ENCODE data around the gene CRY1.

Gene CRY1

DNA sequence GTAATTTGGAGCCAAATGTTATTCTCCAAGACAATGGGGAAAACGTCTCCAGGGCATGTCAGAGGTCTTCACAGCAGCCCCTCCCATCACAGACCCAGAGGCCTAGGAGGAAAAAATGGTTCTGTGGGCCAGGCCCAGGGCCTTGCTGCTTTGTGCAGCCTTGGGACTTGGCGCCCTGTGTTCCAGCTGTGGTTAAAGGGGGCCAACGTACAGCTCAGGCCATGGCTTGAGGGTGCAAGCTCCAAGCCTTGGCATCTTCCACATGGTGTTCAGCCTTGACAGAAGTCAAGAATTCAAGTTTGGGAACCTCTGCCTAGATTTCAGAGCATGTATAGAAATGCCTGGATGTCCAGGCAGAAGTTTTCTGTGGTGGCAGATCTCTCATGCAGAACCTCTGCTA lies 3.2 kb upstream of the CRY1 start:
- no peaks in the 10 kb centered on the region for H3K36me3 ChIP-seq (ENCODE audit: control insufficient read depth in 1 of 2, insufficient read depth in 2 of 2, low read length in 2 of 2)

DNA sequence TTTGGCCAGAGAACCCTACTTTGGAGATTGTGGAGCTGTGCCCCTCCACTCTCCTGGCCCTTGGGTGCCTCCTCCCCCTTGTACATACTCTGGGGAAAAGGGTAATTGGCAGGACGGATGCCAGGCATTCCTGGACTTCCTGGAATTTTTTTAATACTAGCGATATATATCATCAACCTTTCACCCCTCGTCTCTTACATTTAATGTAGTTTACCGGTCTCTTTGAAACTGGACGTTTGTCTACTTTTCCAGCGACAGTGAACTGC lies 767 bp upstream of the CRY1 start:
- no peaks in the 10 kb centered on the region for H3K36me3 ChIP-seq (ENCODE audit: control insufficient read depth in 1 of 2, insufficient read depth in 2 of 2, low read length in 2 of 2)
- H3K9ac ChIP-seq (ENCODE audit: low read depth in 1 of 2, low read length in 2 of 2): peak overlapping the region; percentile 92 to 93
- H3K27ac ChIP-seq (ENCODE audit: low read depth, low read length): peak overlapping the region; percentile 97
- H3K4me1 ChIP-seq (ENCODE audit: control insufficient read depth in 1 of 2, insufficient read depth in 2 of 2, low read length in 2 of 2): peaks cover 17 to 32% of the 10 kb centered on the region in 2 donors
- peak overlapping the region; percentile 67 to 98 for H3K4me3 ChIP-seq (ENCODE audit: low read depth in 1 of 2, low read length in 2 of 2)
- H3K27me3 ChIP-seq (ENCODE audit: control insufficient read depth in 1 of 2, insufficient read depth in 2 of 2, low read length in 2 of 2): no peaks in the 10 kb centered on the region
- no peaks in the 10 kb centered on the region for H3K9me3 ChIP-seq (ENCODE audit: control insufficient read depth in 1 of 2, low read length in 2 of 2)

More for the DNA sequence above, 3.2 kb upstream of the CRY1 start:
- Histone ChIP-seq H3K9me3 (ENCODE audit: control insufficient read depth in 1 of 2, low read length in 2 of 2) (no peaks in the 10 kb centered on the region), H3K27ac (ENCODE audit: low read depth, low read length) (no peak overlapping the region), H3K4me3 (ENCODE audit: low read depth in 1 of 2, low read length in 2 of 2) (no peak overlapping the region), H3K27me3 (ENCODE audit: control insufficient read depth in 1 of 2, insufficient read depth in 2 of 2, low read length in 2 of 2) (no peaks in the 10 kb centered on the region), H3K4me1 (ENCODE audit: control insufficient read depth in 1 of 2, insufficient read depth in 2 of 2, low read length in 2 of 2) (peaks cover 10 to 19% of the 10 kb centered on the region in 2 donors), H3K9ac (ENCODE audit: low read depth in 1 of 2, low read length in 2 of 2) (no peak overlapping the region)

DNA sequence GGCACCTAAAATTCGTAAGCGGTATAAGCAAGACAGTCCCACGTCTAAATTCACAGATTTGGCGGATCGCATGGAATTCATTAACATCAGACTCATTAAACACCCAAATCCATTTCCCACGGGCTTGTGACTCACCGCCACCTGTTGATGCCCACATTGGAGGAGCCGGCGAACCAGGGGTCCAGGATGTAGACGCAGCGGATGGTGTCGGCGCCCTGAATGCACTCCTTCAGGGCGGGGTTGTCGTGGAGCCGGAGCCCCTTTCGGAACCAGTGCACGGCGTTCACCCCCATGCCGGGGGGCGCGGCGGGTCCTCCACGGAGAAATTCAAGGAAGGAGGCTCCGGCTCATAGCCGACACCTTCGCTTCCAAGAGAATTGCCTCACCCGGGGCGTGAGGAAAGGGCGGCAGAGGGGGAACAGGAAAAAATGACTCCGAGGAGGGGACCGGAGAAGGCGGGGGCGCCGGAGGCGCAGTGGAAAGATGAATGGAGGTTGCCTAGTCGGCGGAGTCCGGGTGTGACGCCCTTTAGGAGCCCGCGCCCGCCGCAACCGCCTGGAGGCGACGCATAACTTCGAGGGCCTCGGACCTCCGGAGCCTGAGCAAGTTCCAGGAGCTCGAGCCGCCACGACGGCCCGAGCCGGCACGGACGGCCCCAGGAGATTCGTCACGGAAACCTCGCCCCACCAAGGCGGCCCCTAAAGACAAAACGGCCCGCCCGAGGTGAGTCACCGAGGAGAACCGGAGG lies 506 bp downstream of the CRY1 start:
- H3K4me3 ChIP-seq (ENCODE audit: low read depth in 1 of 2, low read length in 2 of 2): peak overlapping the region; percentile 67 to 98

DNA sequence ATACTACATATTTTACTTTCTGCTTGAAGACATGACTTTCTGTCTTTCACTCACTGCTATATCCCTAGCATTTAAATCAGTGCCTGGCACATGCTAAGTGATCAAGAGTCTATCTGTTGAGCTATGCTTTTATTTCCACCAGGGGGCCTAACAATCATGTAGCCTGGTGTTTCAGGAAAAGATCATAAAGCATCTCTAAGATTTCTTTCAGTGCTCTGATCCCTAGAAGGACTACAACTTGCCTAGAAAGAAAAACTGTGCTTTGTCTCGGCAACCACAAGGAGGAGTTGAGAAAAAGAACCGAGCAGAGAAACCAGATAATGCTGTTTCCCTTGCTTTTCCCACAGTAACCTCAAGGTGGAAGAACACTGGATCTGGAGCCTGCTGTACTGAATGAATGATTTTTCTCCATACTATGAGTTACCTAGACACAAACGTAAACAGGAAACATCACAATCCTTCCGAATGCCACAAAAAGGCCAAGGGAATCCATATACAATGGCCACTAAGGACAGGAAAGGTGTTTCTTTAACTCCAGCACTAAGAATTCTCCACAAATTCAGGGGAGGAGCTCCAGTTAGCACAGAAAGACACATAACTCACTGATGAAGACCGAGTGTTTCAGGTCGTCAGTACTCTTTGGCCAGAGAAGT lies 1.2 kb downstream of the CRY1 start:
- H3K4me3 ChIP-seq (ENCODE audit: low read depth in 1 of 2, low read length in 2 of 2): peak overlapping the region; percentile 67 to 98
- peak overlapping the region; percentile 92 to 97 for H3K9ac ChIP-seq (ENCODE audit: low read depth in 1 of 2, low read length in 2 of 2)
- no peaks in the 10 kb centered on the region for H3K36me3 ChIP-seq (ENCODE audit: control insufficient read depth in 1 of 2, insufficient read depth in 2 of 2, low read length in 2 of 2)

More for the DNA sequence above, 506 bp downstream of the CRY1 start:
- H3K9me3 ChIP-seq (ENCODE audit: control insufficient read depth in 1 of 2, low read length in 2 of 2): no peaks in the 10 kb centered on the region
- peak overlapping the region; percentile 97 for H3K27ac ChIP-seq (ENCODE audit: low read depth, low read length)
- H3K9ac ChIP-seq (ENCODE audit: low read depth in 1 of 2, low read length in 2 of 2): peak overlapping the region; percentile 92 to 97
- no peaks in the 10 kb centered on the region for H3K27me3 ChIP-seq (ENCODE audit: control insufficient read depth in 1 of 2, insufficient read depth in 2 of 2, low read length in 2 of 2)
- H3K36me3 ChIP-seq (ENCODE audit: control insufficient read depth in 1 of 2, insufficient read depth in 2 of 2, low read length in 2 of 2): no peaks in the 10 kb centered on the region
- H3K4me1 ChIP-seq (ENCODE audit: control insufficient read depth in 1 of 2, insufficient read depth in 2 of 2, low read length in 2 of 2): peaks cover 17 to 32% of the 10 kb centered on the region in 2 donors

DNA sequence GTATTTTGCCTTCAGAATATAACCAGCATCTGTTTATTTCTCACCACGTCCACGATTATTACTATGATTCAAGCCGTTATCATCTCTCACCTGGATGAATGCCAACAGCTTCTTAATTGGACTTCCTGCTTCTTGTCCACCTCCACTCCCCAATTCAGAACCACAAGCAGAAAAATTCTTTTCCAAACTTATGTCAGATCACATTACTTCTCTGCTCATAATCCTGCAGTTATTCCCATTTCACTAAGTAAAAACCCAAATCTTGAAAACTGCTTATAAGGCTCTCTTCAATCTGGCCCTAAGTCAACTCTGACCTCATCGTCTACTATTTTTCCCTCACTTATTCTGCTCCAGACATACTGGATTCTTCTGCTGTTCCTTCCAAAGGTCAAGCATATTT lies 2.0 kb downstream of the CRY1 start:
- Histone ChIP-seq H3K9me3 (ENCODE audit: control insufficient read depth in 1 of 2, low read length in 2 of 2) (no peaks in the 10 kb centered on the region), H3K4me1 (ENCODE audit: control insufficient read depth in 1 of 2, insufficient read depth in 2 of 2, low read length in 2 of 2) (peaks cover 17 to 32% of the 10 kb centered on the region in 2 donors), H3K4me3 (ENCODE audit: low read depth in 1 of 2, low read length in 2 of 2) (peak overlapping the region; percentile 67 to 98), H3K9ac (ENCODE audit: low read depth in 1 of 2, low read length in 2 of 2) (peak overlapping the region; percentile 26 to 92), H3K36me3 (ENCODE audit: control insufficient read depth in 1 of 2, insufficient read depth in 2 of 2, low read length in 2 of 2) (no peaks in the 10 kb centered on the region), H3K27ac (ENCODE audit: low read depth, low read length) (peak overlapping the region; percentile 38), H3K27me3 (ENCODE audit: control insufficient read depth in 1 of 2, insufficient read depth in 2 of 2, low read length in 2 of 2) (no peaks in the 10 kb centered on the region)

More for the DNA sequence above, 1.2 kb downstream of the CRY1 start:
- Histone ChIP-seq H3K4me1 (ENCODE audit: control insufficient read depth in 1 of 2, insufficient read depth in 2 of 2, low read length in 2 of 2) (peaks cover 17 to 32% of the 10 kb centered on the region in 2 donors), H3K27ac (ENCODE audit: low read depth, low read length) (peak overlapping the region; percentile 97), H3K9me3 (ENCODE audit: control insufficient read depth in 1 of 2, low read length in 2 of 2) (no peaks in the 10 kb centered on the region), H3K27me3 (ENCODE audit: control insufficient read depth in 1 of 2, insufficient read depth in 2 of 2, low read length in 2 of 2) (no peaks in the 10 kb centered on the region)

DNA sequence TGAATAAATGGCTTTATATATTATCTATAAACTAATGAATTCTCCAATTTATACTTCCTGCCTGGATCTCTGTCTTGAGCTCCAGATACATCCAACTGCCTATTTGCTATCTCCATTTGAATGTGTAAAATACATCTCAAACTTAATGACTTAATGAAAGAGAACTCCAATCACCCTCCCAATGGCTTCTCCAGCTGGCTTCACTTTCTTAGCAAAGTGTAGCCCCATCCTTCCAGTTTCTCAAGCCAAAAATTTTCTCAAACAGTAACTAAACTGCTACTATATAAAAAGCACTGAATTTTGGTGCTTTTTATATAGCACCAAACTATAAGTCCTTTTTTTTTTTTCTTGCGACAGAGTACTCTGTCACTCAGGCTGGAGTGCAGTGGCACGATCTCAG lies 2.6 kb downstream of the CRY1 start:
- H3K4me1 ChIP-seq (ENCODE audit: control insufficient read depth in 1 of 2, insufficient read depth in 2 of 2, low read length in 2 of 2): peaks cover 17 to 32% of the 10 kb centered on the region in 2 donors
- peak overlapping the region in 1 of 2 donors; percentile 98 for H3K4me3 ChIP-seq (ENCODE audit: low read depth in 1 of 2, low read length in 2 of 2)
- H3K27me3 ChIP-seq (ENCODE audit: control insufficient read depth in 1 of 2, insufficient read depth in 2 of 2, low read length in 2 of 2): no peaks in the 10 kb centered on the region
- H3K9ac ChIP-seq (ENCODE audit: low read depth in 1 of 2, low read length in 2 of 2): peak overlapping the region in 1 of 2 donors; percentile 26
- no peaks in the 10 kb centered on the region for H3K9me3 ChIP-seq (ENCODE audit: control insufficient read depth in 1 of 2, low read length in 2 of 2)
- no peak overlapping the region for H3K27ac ChIP-seq (ENCODE audit: low read depth, low read length)
- no peaks in the 10 kb centered on the region for H3K36me3 ChIP-seq (ENCODE audit: control insufficient read depth in 1 of 2, insufficient read depth in 2 of 2, low read length in 2 of 2)

DNA sequence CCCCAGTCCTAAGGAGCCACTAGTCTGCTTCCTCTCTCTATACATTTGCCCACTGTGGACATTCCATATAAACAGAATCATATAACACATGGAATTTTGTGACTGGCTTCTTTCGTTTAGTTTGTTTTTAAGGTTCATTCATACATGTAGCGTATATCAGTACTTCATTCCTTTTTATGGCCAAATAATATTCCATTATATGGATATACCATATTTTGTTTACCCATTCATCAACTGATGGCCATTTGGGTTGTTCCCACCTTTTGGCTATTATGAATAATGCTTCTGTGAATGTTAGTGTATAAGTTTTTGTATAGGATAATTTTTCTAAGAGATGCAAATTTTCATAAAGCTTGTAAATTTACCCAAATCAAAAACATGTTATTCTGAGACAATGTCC lies 4.4 kb downstream of the CRY1 start:
- no peaks in the 10 kb centered on the region for H3K27me3 ChIP-seq (ENCODE audit: control insufficient read depth in 1 of 2, insufficient read depth in 2 of 2, low read length in 2 of 2)
- H3K4me1 ChIP-seq (ENCODE audit: control insufficient read depth in 1 of 2, insufficient read depth in 2 of 2, low read length in 2 of 2): peaks cover 17 to 24% of the 10 kb centered on the region in 2 donors
- no peak overlapping the region for H3K9ac ChIP-seq (ENCODE audit: low read depth in 1 of 2, low read length in 2 of 2)
- no peak overlapping the region for H3K4me3 ChIP-seq (ENCODE audit: low read depth in 1 of 2, low read length in 2 of 2)
- H3K9me3 ChIP-seq (ENCODE audit: control insufficient read depth in 1 of 2, low read length in 2 of 2): no peaks in the 10 kb centered on the region
- no peak overlapping the region for H3K27ac ChIP-seq (ENCODE audit: low read depth, low read length)
- no peaks in the 10 kb centered on the region for H3K36me3 ChIP-seq (ENCODE audit: control insufficient read depth in 1 of 2, insufficient read depth in 2 of 2, low read length in 2 of 2)

DNA sequence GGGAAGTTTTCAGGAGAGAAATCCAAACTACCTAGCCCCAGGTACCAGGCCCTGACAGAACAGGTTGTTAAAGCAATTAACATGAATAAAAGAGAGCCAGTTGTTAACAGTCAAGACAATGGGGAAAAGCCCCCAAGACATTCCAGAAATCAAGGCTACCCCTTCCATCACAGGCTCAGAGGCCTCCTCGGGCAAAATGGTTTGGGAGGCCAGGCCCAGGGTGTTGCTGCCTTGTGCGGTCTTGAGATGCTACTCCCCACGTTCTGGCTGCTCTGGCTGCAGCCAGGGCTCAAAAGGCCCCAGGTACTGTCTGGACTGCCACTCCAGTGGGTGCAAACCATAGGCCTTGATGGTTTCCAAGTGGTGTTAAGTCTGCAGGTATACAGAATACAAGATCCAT lies 7.0 kb downstream of the CRY1 start:
- Histone ChIP-seq H3K4me1 (ENCODE audit: control insufficient read depth in 1 of 2, insufficient read depth in 2 of 2, low read length in 2 of 2) (peaks cover 4 to 10% of the 10 kb centered on the region in 2 donors), H3K27ac (ENCODE audit: low read depth, low read length) (no peak overlapping the region), H3K27me3 (ENCODE audit: control insufficient read depth in 1 of 2, insufficient read depth in 2 of 2, low read length in 2 of 2) (no peaks in the 10 kb centered on the region), H3K4me3 (ENCODE audit: low read depth in 1 of 2, low read length in 2 of 2) (no peak overlapping the region), H3K9ac (ENCODE audit: low read depth in 1 of 2, low read length in 2 of 2) (no peak overlapping the region), H3K9me3 (ENCODE audit: control insufficient read depth in 1 of 2, low read length in 2 of 2) (no peaks in the 10 kb centered on the region), H3K36me3 (ENCODE audit: control insufficient read depth in 1 of 2, insufficient read depth in 2 of 2, low read length in 2 of 2) (no peaks in the 10 kb centered on the region)

DNA sequence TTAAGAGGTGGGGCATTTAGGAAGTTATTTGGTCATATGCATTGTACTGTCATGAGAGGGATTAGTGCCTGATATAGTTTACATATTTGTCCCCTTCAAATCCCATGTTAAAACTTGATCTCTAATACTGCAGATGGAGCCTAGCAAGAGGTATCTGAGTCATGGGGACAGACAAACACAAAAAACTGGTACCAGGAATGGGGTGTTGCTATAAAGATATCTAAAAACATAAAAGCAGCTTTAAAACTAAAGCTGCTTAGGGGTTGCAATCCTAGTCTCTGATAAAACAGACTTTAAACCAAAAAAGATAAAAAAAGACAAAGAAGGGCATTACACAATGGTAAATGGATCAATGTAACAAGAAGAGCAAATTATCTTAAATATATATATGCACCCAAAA lies 11.6 kb downstream of the CRY1 start:
- no peak overlapping the region for H3K4me3 ChIP-seq (ENCODE audit: low read depth in 1 of 2, low read length in 2 of 2)
- H3K27me3 ChIP-seq (ENCODE audit: control insufficient read depth in 1 of 2, insufficient read depth in 2 of 2, low read length in 2 of 2): no peaks in the 10 kb centered on the region
- no peak overlapping the region for H3K9ac ChIP-seq (ENCODE audit: low read depth in 1 of 2, low read length in 2 of 2)
- H3K9me3 ChIP-seq (ENCODE audit: control insufficient read depth in 1 of 2, low read length in 2 of 2): no peaks in the 10 kb centered on the region
- no peaks in the 10 kb centered on the region for H3K36me3 ChIP-seq (ENCODE audit: control insufficient read depth in 1 of 2, insufficient read depth in 2 of 2, low read length in 2 of 2)
- H3K4me1 ChIP-seq (ENCODE audit: control insufficient read depth in 1 of 2, insufficient read depth in 2 of 2, low read length in 2 of 2): peaks cover 6 to 15% of the 10 kb centered on the region in 2 donors
- no peak overlapping the region for H3K27ac ChIP-seq (ENCODE audit: low read depth, low read length)

DNA sequence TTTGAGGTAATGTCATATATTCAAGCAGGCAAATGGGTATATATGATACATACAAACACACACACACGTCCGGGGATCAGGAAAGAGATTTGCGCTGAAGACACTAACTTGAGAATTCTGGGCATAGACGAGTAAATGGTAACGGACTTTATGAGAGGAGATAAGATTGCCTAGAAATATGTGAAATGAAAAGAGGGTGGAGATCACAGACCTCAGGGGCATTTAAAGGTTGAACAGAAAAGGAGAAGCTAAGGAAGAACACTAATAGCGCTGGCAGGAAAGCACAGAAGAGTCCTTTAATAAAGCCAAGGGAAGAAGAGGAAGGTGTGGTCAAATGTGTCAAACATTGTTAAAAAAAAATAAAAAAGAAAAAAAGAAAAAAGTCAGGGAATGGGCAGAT lies 13.1 kb downstream of the CRY1 start:
- Histone ChIP-seq H3K9me3 (ENCODE audit: control insufficient read depth in 1 of 2, low read length in 2 of 2) (no peaks in the 10 kb centered on the region), H3K4me3 (ENCODE audit: low read depth in 1 of 2, low read length in 2 of 2) (no peak overlapping the region), H3K27me3 (ENCODE audit: control insufficient read depth in 1 of 2, insufficient read depth in 2 of 2, low read length in 2 of 2) (no peaks in the 10 kb centered on the region), H3K4me1 (ENCODE audit: control insufficient read depth in 1 of 2, insufficient read depth in 2 of 2, low read length in 2 of 2) (peaks cover 6 to 15% of the 10 kb centered on the region in 2 donors), H3K9ac (ENCODE audit: low read depth in 1 of 2, low read length in 2 of 2) (no peak overlapping the region), H3K27ac (ENCODE audit: low read depth, low read length) (no peak overlapping the region), H3K36me3 (ENCODE audit: control insufficient read depth in 1 of 2, insufficient read depth in 2 of 2, low read length in 2 of 2) (no peaks in the 10 kb centered on the region)
